ENCODE measurements around the gene USP11.
A peak's percentile ranks its signal among the peaks of the same experiment; 100 is the strongest.

USP11 gene

DNA sequence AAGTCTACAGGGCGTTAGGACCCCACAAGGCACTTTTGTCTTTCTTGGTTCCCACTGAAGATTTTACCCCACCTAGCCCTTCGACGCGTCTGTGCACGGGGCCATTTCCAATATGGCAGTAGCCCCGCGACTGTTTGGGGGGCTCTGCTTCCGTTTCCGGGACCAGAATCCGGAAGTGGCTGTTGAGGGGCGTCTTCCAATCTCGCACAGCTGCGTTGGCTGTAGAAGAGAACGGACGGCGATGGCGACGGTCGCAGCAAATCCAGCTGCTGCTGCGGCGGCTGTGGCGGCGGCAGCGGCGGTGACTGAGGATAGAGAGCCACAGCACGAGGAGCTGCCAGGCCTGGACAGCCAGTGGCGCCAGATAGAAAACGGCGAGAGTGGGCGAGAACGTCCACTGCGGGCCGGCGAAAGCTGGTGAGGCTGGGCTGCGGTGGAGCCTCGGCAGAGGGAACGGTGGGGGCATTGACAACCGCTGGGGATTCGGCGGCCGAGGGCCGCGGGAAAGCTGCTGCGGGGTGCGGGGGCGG lies at the start of gene USP11:
TSS of gene USP11 (plus strand) at position 207 of the 530 bp plus-strand sequence. CDS start at position 242, 35 bp downstream.
- peak; percentile 1 for DNase-seq

DNA sequence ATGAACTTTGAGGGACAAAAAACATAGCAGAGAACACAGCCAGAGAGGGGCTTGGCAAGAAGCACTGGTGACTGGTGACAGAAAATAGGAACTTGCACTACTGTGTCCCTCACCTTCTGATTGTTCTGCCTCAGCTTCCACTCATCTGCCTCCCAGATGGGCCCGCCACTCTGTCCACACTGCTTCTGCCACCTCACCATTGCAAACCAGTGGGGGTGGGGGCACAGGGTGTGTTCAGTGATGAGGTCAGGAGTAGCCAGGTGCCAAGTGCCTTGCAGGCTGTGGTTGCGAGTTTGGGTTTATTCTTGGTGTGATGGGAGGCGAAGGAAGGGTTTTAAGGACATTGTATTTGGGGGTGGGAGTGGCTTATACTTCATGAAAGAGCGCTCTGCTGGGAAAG lies 48.3 kb upstream of the USP11 start:
- DNase-seq = no peak

DNA sequence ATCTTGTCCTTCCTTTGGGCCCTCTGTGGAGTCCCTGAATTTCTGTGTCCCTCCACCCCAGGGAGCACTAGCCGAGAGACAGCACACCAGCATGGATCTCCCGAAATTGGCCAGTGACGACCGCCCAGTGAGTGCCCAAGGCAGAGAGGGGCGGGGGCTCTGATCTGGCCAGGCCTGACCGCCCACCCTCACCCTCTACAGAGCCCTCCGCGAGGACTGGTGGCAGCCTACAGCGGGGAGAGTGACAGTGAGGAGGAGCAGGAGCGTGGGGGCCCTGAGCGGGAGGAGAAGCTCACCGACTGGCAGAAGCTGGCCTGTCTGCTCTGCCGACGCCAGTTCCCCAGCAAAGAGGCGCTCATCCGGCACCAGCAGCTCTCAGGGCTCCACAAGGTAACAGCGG lies 47.6 kb upstream of the USP11 start:
- DNase-seq = no peak

DNA sequence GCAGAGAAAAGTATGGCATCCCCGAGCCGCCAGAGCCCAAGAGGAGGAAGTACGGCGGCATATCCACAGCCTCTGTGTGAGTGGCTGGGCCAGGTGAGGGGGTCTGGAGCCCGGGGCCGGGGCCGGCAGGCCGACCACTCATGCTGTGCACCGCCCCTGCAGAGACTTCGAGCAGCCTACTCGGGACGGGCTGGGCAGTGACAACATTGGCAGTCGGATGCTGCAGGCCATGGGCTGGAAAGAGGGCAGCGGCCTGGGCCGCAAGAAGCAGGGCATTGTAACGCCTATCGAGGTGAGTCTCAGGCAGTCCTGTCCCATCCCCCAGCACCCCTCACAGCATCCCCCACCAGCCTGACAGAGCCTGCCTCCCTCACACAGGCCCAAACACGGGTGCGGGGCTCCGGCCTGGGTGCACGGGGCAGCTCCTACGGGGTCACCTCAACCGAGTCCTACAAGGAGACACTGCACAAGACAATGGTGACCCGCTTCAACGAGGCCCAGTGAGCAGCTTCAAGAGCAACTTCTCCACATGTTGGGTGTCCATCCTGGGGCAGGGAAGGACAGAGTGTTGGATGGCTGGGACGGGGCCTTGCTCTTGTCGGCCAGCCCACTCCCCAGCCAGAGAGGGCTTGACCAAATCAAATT lies 46.6 kb upstream of the USP11 start:
- DNase-seq = no peak

DNA sequence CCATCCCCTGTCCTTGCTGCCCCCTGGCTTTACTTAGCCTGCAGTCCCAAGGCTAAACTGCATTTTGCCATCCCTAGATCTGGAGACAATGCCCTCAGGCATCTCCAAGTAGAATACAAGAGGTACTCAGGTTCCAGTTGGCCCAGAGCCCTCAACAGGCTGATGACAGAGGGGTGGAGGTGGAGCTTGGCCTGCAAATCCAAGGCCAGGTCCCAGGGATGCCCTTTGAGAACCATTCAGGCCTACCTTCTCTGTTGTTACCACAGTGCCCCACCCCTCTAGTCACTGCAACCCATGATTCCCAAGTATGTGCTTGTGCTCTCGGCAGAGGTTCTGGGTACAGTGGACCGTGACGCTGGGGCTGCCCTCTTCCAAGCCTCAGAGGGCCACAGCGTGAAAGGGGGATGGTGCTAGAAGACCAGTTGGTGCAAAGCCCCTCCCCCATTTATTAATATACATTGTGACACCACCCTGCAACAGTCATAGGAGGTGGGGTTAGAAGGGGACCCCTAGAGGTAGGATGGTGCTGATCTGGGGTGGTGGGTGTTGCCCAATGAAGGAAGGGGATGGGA lies 45.6 kb upstream of the USP11 start:
- DNase-seq = no peak

DNA sequence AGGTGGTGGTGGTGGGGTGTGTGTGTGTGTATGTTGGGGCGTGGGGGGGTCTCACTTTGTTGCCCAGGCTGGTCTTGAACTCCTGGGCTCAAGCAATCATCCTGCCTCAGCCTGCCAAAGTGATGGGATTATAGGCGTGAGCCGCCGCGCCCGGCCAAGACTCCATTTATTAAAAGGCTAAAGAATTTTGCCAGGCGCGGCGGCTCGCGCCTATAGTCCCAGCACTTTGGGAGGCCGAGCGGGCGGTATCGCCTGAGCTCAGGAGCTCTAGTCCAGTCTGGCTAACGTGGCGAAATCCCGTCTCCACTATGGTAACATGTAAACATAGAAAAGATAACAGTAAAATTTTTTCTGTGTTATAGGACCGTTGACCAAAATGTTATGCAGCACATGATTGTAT lies 42.9 kb upstream of the USP11 start:
- no peak for DNase-seq

DNA sequence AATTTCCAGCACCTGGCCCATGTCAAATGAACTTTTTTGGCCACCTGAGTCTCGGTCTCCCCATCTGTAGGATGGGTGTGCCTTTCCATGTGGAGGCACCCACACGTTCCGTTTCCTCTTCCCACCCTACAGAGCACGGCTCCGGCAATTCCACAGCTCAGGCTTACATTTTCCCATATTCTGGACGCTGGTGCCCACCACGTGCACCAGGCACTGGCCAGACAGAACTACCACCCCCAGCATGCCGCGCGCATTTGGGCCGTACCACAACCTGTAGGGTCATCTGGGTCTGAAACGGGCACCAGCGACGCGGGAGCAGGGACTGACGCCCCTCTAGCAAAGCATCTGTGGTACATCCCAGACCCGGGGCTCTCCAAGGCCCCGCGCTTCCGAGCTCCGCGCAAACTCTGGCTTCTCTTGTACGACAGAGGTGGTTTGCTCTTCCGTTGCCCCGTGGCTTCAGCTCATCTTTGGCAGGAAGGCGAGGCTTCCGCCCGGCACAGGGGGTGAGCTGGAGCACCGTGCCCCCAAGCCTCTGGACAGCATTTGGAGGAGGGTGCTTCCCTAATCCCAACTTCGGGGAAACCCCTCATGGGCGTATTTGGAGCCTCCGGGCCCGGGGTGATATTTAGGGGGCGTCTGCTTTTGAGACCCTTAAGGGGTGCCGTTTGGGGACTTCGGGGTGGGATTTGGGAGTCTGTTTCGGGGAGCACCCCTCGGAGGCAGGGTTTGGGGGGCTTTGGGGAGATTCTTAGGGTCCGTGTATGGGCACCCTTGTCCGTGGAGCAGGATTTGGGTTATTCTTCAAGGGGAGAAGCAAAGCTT lies 42.2 kb upstream of the USP11 start:
- peak; percentile 76 for DNase-seq

DNA sequence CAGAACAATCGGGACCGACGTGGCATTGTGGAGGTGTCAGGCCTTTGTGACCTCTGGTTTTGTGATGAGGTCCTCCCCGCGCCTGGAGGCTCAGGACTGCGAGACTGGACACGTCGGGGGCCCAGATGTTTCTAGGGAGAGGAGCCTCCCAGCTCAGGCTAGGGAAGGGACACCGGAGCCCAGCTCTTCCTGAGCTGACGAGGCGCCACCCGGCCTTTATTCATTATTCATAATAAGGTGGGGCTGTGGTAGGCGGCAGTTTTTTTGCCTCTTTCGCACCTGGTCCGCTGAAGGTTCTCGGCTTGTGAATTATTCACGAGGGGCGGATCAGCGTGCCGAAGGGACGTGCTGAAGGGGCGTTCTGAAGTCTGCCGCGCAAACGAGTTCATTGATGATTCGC lies 41.5 kb upstream of the USP11 start:
- DNase-seq = peak; percentile 42

DNA sequence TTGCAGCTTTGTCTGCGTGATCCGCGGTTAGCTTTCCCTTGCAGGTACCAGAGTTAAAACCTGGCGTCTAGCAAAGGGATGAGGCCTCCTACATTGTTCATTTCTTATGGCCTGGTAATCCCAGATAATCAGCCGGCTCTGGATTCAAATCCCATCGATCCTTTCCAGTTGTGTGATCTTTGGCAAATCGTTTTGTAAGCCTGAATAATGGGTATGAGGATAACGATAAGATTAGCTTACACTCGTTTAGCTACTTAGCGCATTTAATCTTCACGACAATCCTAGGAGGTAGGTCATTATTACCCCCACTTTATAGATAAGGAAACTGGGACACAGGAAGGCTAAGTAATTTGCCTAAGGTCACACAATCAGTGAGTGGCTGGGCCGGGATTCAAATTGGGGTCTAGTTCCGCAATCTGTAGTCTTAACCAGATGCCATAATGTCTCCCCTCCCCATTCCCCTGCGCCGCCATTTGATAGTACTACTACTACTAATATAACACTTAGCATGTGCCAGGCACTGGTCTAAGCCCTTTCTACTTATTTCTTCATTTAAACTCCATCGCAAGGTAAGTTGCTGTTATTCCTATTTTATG lies 40.9 kb upstream of the USP11 start:
- peak; percentile 42 for DNase-seq

DNA sequence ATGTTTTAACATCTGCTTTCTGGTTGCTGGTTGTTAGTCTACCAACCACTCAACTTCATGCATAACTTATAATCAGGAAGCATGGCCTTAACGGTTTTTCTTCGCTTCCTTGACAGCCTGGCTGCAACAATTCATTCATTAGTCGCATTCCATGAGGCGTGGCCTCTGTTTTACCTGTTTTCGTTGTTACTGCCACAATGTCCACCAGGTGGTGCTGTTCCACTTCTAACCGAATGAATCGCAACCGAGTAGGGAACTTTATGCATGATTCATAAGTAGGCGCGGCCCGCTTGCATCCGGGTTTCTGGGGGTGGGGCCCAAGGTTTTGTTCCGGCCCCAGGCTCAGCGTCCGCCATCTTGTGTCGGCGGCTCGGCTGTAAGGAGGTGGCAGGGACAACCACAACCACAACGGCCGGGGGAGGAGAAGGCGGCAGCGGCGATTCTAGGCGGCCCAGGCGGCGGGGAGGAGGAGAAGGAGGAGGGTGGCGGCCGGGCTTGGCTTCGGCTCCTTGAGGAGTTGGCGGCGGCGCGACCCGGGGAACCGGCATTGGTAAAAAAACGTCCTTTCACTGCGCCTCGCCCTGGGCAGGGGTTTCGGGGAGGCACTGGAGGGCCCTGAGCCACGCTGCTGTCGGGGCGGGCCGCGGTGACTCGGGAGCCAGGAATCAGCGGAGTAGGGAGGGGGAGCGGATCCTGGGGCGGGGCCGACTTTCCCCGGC lies 39.2 kb upstream of the USP11 start, which contains the start of gene UBA1:
TSS of gene UBA1 (plus strand) at position 355 of the 719 bp plus-strand sequence. CDS start 4,974 bp downstream, outside the sequence.
- peak; percentile 75 for DNase-seq

DNA sequence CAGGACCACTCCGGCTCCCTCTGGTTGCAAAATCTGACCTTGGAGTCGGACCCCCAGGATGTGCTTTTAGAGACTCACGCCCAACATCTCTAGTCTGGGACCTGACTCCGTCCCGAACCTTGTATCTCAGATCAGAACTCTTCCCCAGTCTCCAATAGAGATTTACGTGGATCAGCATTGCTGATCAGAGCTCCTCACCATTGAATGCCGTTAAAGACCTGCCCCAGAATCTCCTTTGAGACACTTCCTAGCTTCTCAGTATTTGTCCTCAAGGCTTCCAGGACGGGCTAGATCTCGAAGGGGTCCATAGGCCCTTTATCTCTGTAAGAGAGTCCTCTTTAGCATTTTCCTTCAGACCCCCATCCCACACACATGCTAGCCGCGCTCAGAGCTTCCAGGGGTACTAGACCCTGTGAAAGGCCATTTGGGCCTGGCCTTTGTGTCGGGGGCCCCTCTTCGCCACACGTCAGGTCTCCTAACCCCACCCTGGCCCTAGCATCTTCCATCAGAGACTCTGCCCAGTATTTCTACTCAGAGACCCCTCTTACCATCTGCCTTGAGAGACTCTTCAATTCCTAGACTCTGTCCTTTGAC lies 38.5 kb upstream of the USP11 start:
- no peak for DNase-seq

DNA sequence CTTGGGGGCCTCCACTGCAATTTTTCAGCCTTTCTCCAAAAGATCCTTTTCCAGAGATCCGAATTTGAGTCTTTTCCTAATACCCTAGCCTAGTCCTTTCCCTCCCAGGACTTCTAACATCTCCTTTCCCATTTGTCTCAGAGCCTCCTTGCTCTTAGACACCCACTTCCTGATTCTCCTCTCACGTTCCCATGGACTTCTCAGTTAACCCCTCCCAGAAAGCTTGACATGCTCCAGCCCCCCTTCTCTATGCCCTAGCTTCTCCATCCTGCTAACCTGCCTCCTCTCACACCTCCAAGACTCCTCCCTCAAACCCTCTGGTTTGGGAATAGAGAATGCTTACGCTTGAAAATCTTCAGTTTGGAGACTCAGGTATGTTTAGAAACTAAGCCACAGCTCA lies 36.7 kb upstream of the USP11 start:
- DNase-seq = no peak

DNA sequence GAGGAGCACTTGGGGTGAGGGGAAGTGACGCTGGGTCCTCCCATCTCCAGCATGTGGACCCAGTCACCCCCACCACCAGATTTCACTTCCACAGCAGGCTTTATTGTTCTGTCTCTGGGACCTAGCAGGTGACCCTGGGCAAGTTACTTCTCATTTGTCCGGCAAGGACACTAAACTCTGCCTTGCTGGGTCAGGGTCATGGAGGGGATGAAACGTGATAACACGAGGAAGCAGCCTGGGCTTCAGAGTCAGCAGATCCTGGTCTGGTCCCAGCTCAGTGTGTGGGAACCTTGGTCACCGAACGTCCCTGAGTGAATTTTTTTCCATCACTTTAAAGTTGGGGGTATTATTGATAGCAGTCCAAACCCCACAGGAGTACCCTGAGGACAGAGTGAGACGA lies 35.3 kb upstream of the USP11 start:
- no peak for DNase-seq

DNA sequence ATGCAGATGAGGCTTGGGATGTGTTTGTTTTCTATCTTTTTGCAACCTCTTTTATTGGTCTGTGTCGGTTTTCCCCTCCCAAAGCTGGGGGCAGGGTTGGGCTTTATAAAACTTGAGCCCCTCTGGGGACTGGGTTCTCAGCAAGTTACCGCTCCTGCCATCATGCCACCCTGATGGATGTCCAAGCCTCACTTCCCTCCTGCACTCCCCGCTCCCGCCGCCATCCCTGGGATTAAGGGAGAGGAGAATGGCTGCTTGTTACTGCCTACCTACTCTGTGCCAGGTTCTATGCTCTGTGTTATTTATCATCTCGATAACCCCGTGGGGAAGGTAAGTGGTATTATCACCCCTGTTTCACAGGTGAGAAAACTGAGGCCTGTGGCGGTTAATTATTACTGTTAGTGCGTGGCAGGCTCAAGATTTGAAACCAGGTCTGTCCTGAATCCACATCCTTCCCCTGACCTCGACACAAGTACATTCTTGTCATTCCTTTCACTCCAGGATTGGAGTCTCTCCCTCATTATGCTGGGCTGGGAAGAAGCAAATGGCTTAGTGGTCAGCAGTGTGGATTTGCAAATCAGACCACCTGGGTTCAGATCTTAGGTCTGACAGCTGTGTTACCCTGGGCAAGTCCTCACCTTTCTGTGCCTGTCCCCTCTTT lies 34.7 kb upstream of the USP11 start:
- DNase-seq = no peak

DNA sequence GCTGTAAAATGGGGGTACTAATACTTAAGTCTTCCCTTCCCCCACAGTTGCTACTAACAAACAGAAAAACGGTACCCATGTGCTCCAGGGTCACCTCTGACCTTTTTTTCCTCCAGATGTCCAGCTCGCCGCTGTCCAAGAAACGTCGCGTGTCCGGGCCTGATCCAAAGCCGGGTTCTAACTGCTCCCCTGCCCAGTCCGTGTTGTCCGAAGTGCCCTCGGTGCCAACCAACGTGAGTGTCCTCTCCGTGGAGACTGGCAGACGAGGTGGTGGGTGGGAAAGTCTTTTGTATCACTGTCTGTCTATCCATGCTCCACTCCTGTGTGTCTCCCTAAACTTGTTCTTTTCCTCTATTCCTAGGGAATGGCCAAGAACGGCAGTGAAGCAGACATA lies 34.1 kb upstream of the USP11 start:
- DNase-seq = no peak

DNA sequence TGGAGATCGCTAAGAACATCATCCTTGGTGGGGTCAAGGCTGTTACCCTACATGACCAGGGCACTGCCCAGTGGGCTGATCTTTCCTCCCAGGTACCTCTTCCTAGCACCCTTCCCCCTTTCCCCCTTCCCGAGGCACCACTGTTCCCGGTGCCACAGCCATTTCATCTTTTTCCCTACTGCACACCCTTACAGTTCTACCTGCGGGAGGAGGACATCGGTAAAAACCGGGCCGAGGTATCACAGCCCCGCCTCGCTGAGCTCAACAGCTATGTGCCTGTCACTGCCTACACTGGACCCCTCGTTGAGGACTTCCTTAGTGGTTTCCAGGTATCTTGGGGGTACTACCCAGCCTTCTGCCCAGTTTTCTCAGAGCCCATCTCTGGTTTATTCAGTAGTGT lies 33.5 kb upstream of the USP11 start:
- no peak for DNase-seq

DNA sequence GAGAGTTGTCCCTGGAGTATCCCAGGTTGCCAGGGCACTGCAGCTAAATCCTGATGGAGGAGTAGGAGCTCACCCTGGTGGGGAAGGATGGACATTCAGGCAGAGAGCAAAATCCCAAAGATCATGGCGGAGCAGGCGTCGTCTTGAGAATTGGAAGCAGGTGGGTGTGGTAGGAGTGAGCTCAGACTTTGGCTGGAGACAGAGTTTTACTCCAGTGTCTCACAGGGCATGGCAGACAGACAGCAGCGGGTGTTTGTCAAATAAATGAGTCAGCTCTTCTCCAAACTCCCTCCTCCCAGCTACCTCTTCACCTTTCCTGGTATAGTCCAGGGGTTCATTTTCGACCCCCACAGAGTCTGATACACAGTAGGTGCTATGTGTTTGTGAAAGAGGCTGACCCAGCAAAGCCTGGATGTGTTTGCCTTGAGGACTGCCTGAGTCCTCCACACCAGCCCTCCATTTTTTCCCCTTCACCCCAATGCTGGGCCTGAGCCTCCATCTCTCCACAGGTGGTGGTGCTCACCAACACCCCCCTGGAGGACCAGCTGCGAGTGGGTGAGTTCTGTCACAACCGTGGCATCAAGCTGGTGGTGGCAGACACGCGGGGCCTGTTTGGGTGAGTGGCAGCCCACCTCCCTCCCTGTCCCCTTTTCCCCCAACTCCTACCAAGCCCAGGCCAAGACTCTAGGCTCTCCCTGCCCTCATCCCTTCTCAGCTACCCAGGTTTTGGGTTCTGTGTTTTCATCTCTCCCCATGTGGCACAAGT lies 32.2 kb upstream of the USP11 start:
- DNase-seq = no peak

DNA sequence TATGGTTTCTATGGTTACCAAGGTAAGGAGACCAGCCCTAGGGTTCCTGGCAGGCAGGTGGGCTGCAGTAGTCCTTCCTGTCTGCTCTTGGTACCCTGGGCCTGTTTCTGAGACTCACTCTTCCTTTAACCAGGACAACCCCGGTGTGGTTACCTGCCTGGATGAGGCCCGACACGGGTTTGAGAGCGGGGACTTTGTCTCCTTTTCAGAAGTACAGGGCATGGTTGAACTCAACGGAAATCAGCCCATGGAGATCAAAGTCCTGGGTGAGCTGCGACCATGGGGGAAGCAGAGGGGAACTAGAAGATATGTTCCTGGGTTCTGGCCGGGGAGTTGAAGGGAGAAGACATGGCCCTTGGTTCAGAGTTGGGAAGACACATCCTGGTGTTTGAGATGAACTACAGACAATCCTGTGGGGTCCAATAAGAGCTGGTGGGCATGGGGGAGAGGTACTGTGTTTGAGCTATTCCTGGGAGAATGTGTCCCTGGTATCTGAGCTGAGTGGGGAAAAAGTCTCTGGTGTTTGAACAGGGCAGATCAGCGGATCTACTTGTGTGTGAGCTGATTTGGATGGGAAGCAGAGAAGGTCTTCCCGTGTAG lies 31.4 kb upstream of the USP11 start:
- no peak for DNase-seq

DNA sequence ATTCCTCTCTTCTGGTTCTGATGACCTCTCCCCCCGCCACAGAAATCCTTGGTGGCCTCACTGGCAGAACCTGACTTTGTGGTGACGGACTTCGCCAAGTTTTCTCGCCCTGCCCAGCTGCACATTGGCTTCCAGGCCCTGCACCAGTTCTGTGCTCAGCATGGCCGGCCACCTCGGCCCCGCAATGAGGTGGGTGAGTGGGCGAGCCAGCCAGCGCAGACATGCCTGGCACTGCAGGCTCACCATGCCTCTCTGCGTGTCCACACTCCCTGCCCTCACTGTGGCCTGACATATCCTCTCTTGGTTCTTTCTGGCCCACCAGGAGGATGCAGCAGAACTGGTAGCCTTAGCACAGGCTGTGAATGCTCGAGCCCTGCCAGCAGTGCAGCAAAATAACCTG lies 30.5 kb upstream of the USP11 start:
- no peak for DNase-seq

DNA sequence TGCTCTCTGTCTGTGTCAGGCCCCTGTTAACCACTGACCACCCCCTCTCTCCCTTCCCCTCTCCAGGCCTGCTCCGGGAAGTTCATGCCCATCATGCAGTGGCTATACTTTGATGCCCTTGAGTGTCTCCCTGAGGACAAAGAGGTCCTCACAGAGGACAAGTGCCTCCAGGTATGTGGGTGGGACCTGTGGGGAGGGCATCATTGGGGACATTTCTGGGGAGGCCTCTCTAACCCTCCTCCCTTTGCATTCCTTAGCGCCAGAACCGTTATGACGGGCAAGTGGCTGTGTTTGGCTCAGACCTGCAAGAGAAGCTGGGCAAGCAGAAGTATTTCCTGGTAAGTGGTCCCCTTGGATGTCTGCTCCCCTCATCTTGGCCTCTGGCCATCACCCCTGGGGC lies 29.9 kb upstream of the USP11 start:
- no peak for DNase-seq

DNA sequence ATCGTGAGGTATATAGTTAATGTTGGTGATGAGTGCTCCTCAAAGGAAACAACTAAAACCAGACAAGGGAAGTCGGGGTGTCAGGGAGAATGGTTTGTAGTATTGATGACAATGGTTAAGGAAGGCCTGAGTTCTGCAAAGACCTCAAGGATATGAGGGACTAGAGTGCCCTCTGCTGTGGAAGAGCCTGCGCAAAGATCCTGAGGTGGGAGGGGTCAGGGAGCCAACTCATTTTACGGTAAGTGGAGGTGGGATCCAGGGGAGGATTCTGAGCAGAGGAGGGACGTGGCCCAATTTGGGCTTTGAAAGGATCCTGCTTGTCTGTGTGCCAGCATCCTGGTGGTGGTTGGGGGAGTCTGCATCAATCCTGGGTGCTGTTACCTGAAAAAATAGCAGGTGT lies 27.8 kb upstream of the USP11 start:
- DNase-seq = no peak

All from SHP77 treated with DMSO at 0.1 percent for 48 hours (cell line).